Activated CD4-positive, alpha-beta T cell treated with anti-CD3 and anti-CD28 coated beads, Interleukin-2, amount 10 ng/mL, durations not matched to agents 7 days and 5 days (primary cell): ENCODE measurements around the gene PIP5K1C. TPM values are rescaled to one million over a fixed set of nuclear protein-coding genes. Genes with fewer than 3 reads are reported as not detected.
"Not testable (repeated sequence)": the region's sequence is repeated elsewhere in the genome, so short reads cannot be mapped to it uniquely, and the experiment has no call there.

Source experiments
- CTCF ChIA-PET: fragments of 350-600 bp; sonication (Branson Sonifier 250); formaldehyde crosslinking; loops from one replicate; lab custom pipeline; 2021; ENCODE audit warnings: antibody characterized with exemption; lab: Charles Lee
- POLR2A ChIA-PET: fragments of 350-600 bp; sonication (Branson Sonifier 250); formaldehyde crosslinking; loops from one replicate; lab custom pipeline; 2021; ENCODE audit warnings: antibody characterized with exemption; lab: Charles Lee
- DNase-seq: peaks from one replicate; pipeline ENCODE4 v3.0.0-alpha.2; 2020
- H3K27ac Mint-ChIP-seq: one replicate; pipeline ENCODE4 v1.8.0; 2021; ENCODE audit warnings: mild to moderate bottlenecking, moderate library complexity, mixed read lengths
- H3K27me3 Mint-ChIP-seq: one replicate; pipeline ENCODE4 v1.8.0; 2021; ENCODE audit warnings: mixed read lengths
- H3K36me3 Mint-ChIP-seq: one replicate; pipeline ENCODE4 v1.8.0; 2021; ENCODE audit warnings: low read depth, mixed read lengths
- H3K4me1 Mint-ChIP-seq: one replicate; pipeline ENCODE4 v1.8.0; 2021; ENCODE audit warnings: mixed read lengths
- H3K4me3 Mint-ChIP-seq: one replicate; pipeline ENCODE4 v1.8.0; 2021; ENCODE audit warnings: mild to moderate bottlenecking, moderate library complexity, mixed read lengths
- H3K9me3 Mint-ChIP-seq: one replicate; pipeline ENCODE4 v1.8.0; 2021; ENCODE audit warnings: mixed read lengths
- total RNA-seq, 2 experiments: library from RNA; stranded (reverse); gene quantifications; one replicate each; pipeline ENCODE4 v1.2.3, GENCODE V29; 2021

The PIP5K1C gene
- total RNA-seq, 2 experiments from 2014 or later = 18.7 to 19.5 TPM

GRCh38 chr19:3633559-3633988 is 66.7 kb downstream of the PIP5K1C start:
- CTCF ChIA-PET = interaction anchor here (0.5 kb wide), 1 partner anchor 533 kb away, joined by 3 read pairs; no protein-coding TSS in a partner anchor
- no peak for DNase-seq
- no peak overlapping the region for H3K27ac Mint-ChIP-seq
- no peaks in the 10 kb centered on the region for H3K36me3 Mint-ChIP-seq
- no peaks in the 10 kb centered on the region for H3K27me3 Mint-ChIP-seq
- H3K9me3 Mint-ChIP-seq = no peaks in the 10 kb centered on the region
- H3K4me3 Mint-ChIP-seq = no peak overlapping the region
- H3K4me1 Mint-ChIP-seq = no peaks in the 10 kb centered on the region
- POLR2A ChIA-PET = no interaction called here

GRCh38 chr19:3632739-3633558 is 67.3 kb downstream of the PIP5K1C start:
- ChIA-PET POLR2A (interaction anchor here (0.6 kb wide), 1 partner anchor 253 kb away, joined by 3 read pairs; no protein-coding TSS in a partner anchor), CTCF (interaction anchor here (0.5 kb wide), 1 partner anchor 533 kb away, joined by 3 read pairs; no protein-coding TSS in a partner anchor)
- Mint-ChIP-seq H3K9me3 (no peaks in the 10 kb centered on the region), H3K4me3 (no peak overlapping the region), H3K36me3 (no peaks in the 10 kb centered on the region), H3K27me3 (no peaks in the 10 kb centered on the region), H3K4me1 (no peaks in the 10 kb centered on the region), H3K27ac (no peak overlapping the region)
- DNase-seq = no peak

- CTCF ChIA-PET = no interaction called here
- no peaks in the 10 kb centered on the region for H3K9me3 Mint-ChIP-seq
- no peaks in the 10 kb centered on the region for H3K27me3 Mint-ChIP-seq
- H3K4me3 Mint-ChIP-seq = no peak overlapping the region
- no peak overlapping the region for H3K27ac Mint-ChIP-seq
- DNase-seq = no peak
- H3K4me1 Mint-ChIP-seq = peaks cover 1% of the 10 kb centered on the region
- no peaks in the 10 kb centered on the region for H3K36me3 Mint-ChIP-seq
- POLR2A ChIA-PET = interaction anchor here (0.6 kb wide), 1 partner anchor 252 kb away, joined by 3 read pairs; no protein-coding TSS in a partner anchor
Observed at GRCh38 chr19:3632098-3632497, 68.2 kb downstream of the PIP5K1C start.

GRCh38 chr19:3631053-3631861 is 69.0 kb downstream of the PIP5K1C start:
- CTCF ChIA-PET = no interaction called here

DNA sequence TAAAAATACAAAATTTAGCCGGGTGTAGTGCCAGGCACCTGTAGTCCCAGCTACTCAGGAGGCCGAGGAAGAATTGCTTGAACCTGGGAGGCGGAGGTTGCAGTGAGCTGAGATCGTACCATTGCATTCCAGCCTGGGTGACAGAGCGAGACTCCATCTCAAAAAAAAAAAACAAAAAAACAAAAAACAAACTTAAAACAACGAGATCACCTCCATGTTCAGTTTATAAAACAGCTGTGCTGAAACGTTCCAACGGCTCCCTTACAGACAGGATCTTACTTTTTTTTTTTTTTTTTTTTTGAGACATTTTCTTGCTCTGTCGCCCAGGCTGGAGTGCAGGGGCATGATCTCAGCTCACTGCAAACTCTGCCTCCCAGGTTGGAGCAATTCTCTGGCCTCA is 71.5 kb downstream of the PIP5K1C start:
- not testable (repeated sequence) for H3K9me3 Mint-ChIP-seq, H3K27me3 Mint-ChIP-seq
- POLR2A ChIA-PET = interaction anchor here (0.6 kb wide), 1 partner anchor 1176 kb away, joined by 3 read pairs; no protein-coding TSS in a partner anchor

More at GRCh38 chr19:3631053-3631861, 69.0 kb downstream of the PIP5K1C start:
- Mint-ChIP-seq H3K36me3 (no peaks in the 10 kb centered on the region), H3K4me1 (peaks cover 8% of the 10 kb centered on the region), H3K4me3 (no peak overlapping the region), H3K9me3 (no peaks in the 10 kb centered on the region), H3K27me3 (no peaks in the 10 kb centered on the region), H3K27ac (no peak overlapping the region)
- DNase-seq = no peak
- POLR2A ChIA-PET = no interaction called here

GRCh38 chr19:3627351-3627723 is 72.9 kb downstream of the PIP5K1C start:
- Mint-ChIP-seq H3K4me3 (peak overlapping the region; percentile 80), H3K27me3 (no peaks in the 10 kb centered on the region), H3K9me3 (no peaks in the 10 kb centered on the region), H3K36me3 (peaks cover 3% of the 10 kb centered on the region), H3K4me1 (peaks cover 25% of the 10 kb centered on the region), H3K27ac (peak overlapping the region; percentile 99)
- CTCF ChIA-PET = interaction anchor here (0.6 to 1.4 kb wide), 3 partner anchors 12 to 360 kb away, joined by 3 to 6 read pairs (median 4); no protein-coding TSS in a partner anchor
- POLR2A ChIA-PET = no interaction called here
- DNase-seq = no peak

More for the DNA sequence above, 71.5 kb downstream of the PIP5K1C start:
- peaks cover 24% of the 10 kb centered on the region for H3K4me1 Mint-ChIP-seq
- not testable (repeated sequence) for H3K4me3 Mint-ChIP-seq, H3K27ac Mint-ChIP-seq, H3K36me3 Mint-ChIP-seq, DNase-seq
- CTCF ChIA-PET = interaction anchor here (1.5 kb wide), 1 partner anchor 10 kb away, joined by 6 read pairs; no protein-coding TSS in a partner anchor

DNA sequence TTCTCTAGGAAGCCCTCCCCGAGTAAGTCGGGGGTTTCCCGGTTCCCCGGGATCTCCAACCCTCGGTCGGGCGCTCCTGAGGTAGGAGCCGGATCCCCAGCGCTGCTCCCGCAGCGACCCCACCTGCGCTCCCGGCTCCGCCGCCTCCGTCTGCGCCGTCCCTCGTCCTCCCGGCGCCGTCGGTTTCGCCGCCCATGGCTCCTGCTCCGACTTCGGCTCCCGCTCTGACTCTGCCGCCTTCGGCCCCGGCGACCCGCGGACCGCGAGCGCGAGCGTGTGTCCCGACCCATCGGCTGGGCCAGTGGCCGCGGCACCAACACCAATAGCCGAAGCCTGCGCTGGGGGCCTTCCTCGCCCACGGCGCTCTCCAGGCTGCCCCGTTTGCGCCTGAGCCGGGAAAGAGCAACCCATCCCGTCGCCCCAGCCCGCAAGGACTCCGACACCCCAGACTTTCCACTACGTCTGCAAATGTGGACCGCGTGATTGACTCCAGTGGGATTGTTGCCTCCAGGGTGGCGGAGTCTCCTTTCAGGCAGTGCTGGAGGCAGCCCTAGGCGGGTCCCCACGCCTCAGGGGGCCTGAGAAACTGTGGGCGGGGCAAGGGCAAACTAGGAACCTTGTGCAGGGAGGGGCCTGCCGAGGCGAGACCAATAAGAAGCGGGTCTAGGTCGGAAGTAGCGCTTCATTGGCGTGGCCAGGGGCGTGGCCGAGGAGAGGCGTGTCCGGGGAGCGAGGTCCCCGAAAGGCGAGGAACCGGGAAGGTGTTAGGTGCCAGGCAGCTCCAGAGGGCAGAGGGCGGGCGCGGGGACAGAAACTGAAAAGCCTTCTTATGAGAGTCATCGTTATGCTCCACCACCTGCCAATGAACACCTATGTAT is 73.6 kb downstream of the PIP5K1C start, which contains the start of gene CACTIN:
TSS of gene CACTIN (minus strand) at position 318 of the 878 bp plus-strand sequence. CDS start at position 290, 28 bp downstream.
- Mint-ChIP-seq H3K4me3 (peak within 1 kb of the TSS; percentile 80), H3K4me1 (peaks cover 25% of the 10 kb centered on the region), H3K27me3 (no peaks in the 10 kb centered on the region), H3K27ac (peak within 1 kb of the TSS; percentile 99), H3K36me3 (peaks cover 3% of the 10 kb centered on the region), H3K9me3 (no peaks in the 10 kb centered on the region)
- DNase-seq = peak; percentile 99
- CTCF ChIA-PET = interaction anchor here (0.6 to 1.4 kb wide), 3 partner anchors 12 to 361 kb away, joined by 3 to 6 read pairs (median 4); no protein-coding TSS in a partner anchor
- POLR2A ChIA-PET = no interaction called here

DNA sequence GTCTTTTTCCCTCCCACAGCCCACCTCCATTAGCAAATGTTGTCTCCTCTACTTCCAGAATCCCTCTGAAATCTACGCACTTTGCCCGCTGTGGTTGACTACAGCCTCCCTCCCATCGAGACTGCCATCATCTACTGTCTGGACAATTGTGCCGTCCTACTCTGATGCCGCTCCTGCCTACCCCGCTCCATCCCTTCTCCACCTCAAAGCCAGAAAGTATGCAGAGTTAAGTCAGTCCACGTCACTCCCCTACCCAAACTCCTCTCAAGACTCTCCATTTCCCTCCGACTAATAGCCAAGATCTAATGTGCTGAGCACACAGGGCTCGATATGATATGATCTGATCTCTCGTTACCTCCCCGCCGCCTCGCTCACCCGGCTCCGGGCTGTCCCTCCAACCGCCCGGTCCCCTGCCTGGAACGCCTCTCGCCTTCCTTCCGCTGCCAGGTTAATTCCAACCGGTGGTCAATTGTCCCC is 74.2 kb downstream of the PIP5K1C start:
- ChIA-PET POLR2A (no interaction called here), CTCF (no interaction called here)
- H3K9me3 Mint-ChIP-seq = no peaks in the 10 kb centered on the region
- no peak for DNase-seq
- H3K27ac Mint-ChIP-seq = peak overlapping the region; percentile 88
- peaks cover 5% of the 10 kb centered on the region for H3K36me3 Mint-ChIP-seq
- peaks cover 25% of the 10 kb centered on the region for H3K4me1 Mint-ChIP-seq
- H3K4me3 Mint-ChIP-seq = peak overlapping the region; percentile 80
- H3K27me3 Mint-ChIP-seq = no peaks in the 10 kb centered on the region

GRCh38 chr19:3623716-3624115 is 76.6 kb downstream of the PIP5K1C start:
- CTCF ChIA-PET = interaction anchor here (1.5 to 1.7 kb wide), 2 partner anchors 30 to 67 kb away, joined by 3 read pairs; partner anchors contain the start of gene MFSD12
- POLR2A ChIA-PET = no interaction called here
- Mint-ChIP-seq H3K9me3 (no peaks in the 10 kb centered on the region), H3K4me1 (peaks cover 25% of the 10 kb centered on the region), H3K4me3 (no peak overlapping the region), H3K27ac (no peak overlapping the region), H3K36me3 (peaks cover 8% of the 10 kb centered on the region), H3K27me3 (no peaks in the 10 kb centered on the region)
- DNase-seq = no peak

DNA sequence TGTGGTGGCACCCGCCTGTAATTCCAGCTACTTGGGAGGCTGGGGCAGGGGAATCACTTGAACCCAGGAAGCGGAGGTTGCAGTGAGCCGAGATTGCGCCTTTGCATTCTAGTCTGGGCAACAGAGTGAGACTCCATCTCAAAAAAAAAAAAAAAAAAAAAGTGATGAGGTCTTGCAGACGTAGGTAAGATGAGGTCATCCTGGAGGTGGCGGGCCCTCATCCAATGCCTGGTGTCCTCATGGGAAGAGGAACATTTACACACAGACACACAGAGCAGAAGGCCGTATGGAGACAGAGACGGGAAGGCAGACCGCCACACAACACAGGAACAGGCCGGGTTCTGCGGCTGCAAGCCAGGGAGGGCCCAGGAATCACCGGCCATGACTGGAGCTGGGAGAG is 78.0 kb downstream of the PIP5K1C start:
- Mint-ChIP-seq H3K4me1 (peaks cover 36% of the 10 kb centered on the region), H3K9me3 (no peaks in the 10 kb centered on the region), H3K27ac (no peak overlapping the region), H3K27me3 (no peaks in the 10 kb centered on the region), H3K36me3 (peaks cover 12% of the 10 kb centered on the region), H3K4me3 (no peak overlapping the region)
- DNase-seq = no peak
- ChIA-PET POLR2A (no interaction called here), CTCF (interaction anchor here (1.5 to 1.7 kb wide), 2 partner anchors 14 to 76 kb away, joined by 3 to 4 read pairs; no protein-coding TSS in a partner anchor)

DNA sequence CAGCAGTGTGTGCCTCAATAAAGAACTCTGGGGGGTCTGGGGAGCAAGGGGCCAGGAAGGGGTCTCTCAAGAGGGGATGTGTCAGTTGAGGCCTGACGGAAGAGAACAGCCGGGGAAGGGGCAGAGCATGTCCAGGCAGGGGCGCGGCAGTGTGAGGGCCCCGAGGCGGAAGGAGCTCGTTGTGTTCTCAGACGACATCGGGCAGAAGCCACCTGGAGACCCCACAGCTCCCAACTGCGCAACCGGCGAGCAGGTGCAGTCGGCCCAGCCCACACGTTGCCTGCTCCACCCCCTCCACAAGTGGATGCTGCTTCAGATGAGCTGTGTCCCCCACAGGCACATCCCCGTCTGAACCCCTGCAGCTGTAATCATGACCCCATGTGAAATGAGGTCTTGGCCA is 78.6 kb downstream of the PIP5K1C start:
- Mint-ChIP-seq H3K36me3 (peaks cover 12% of the 10 kb centered on the region), H3K27me3 (no peaks in the 10 kb centered on the region), H3K27ac (no peak overlapping the region), H3K4me3 (no peak overlapping the region), H3K9me3 (no peaks in the 10 kb centered on the region), H3K4me1 (peaks cover 33% of the 10 kb centered on the region)
- no peak for DNase-seq
- ChIA-PET CTCF (interaction anchor here (1.5 to 1.7 kb wide), 2 partner anchors 14 to 75 kb away, joined by 3 to 4 read pairs; no protein-coding TSS in a partner anchor), POLR2A (no interaction called here)
